ENCODE data around the gene SP9.

The SP9 gene

GRCh38 chr2:174334781-174335251 is at the start of gene SP9:
TSS of gene SP9 (plus strand) at chr2:174334954. CDS start at chr2:174335093, 139 bp downstream.
- DNase-seq = peak; percentile 53 to 60 (median 56)

- no peak for DNase-seq
Measured at GRCh38 chr2:174286172-174286571, 48.6 kb upstream of the SP9 start.

- no peak for DNase-seq
Measured at GRCh38 chr2:174292908-174293307, 41.8 kb upstream of the SP9 start.

GRCh38 chr2:174300114-174300513 is 34.6 kb upstream of the SP9 start:
- DNase-seq = no peak

- no peak for DNase-seq
Measured at GRCh38 chr2:174312581-174313234, 22.0 kb upstream of the SP9 start.

- DNase-seq = no peak
Measured at GRCh38 chr2:174322149-174322548, 12.6 kb upstream of the SP9 start.

- DNase-seq = no peak
Measured at GRCh38 chr2:174322746-174323145, 12.0 kb upstream of the SP9 start.

GRCh38 chr2:174324530-174324929 is 10.2 kb upstream of the SP9 start:
- no peak for DNase-seq

GRCh38 chr2:174325373-174326160 is 9.2 kb upstream of the SP9 start:
- DNase-seq = peak; percentile 56 to 66 (median 59)

GRCh38 chr2:174326161-174327020 is 8.4 kb upstream of the SP9 start:
- DNase-seq = peak; percentile 67 to 79 (median 74)

- DNase-seq = peak in 1 of 3 donors; percentile 33
Measured at GRCh38 chr2:174327021-174327840, 7.5 kb upstream of the SP9 start.

- no peak for DNase-seq
Measured at GRCh38 chr2:174327841-174328113, 7.0 kb upstream of the SP9 start.

- DNase-seq = peak in 2 of 3 donors; percentile 22 to 38
Measured at GRCh38 chr2:174328114-174328960, 6.4 kb upstream of the SP9 start.

GRCh38 chr2:174328961-174329715 is 5.6 kb upstream of the SP9 start:
- peak in 1 of 3 donors; percentile 15 for DNase-seq

- no peak for DNase-seq
Measured at GRCh38 chr2:174330945-174331594, 3.7 kb upstream of the SP9 start.

GRCh38 chr2:174331595-174332216 is 3.0 kb upstream of the SP9 start:
- peak in 2 of 3 donors; percentile 23 to 30 for DNase-seq

- peak in 1 of 3 donors; percentile 18 for DNase-seq
Measured at GRCh38 chr2:174332217-174332963, 2.4 kb upstream of the SP9 start.

- no peak for DNase-seq
Measured at GRCh38 chr2:174333017-174333371, 1.8 kb upstream of the SP9 start.

Data from suppressor macrophage treated with lipopolysaccharide for 1 hour (primary cell).